Caco-2 (cell line): ENCODE measurements around the gene HABP2. TPM values are rescaled to one million over a fixed set of nuclear protein-coding genes. Genes with fewer than 3 reads are reported as not detected.

Experiments used
- BruUV-seq: library from RNA; stranded (reverse); fragments of 400-500 nt; replicated peaks from 2 replicates; lab custom pipeline; 2021; lab: Mats Ljungman, UMichigan
- CTCF ChIA-PET: fragments of 300-600 bp; sonication (Branson Sonifier 250); formaldehyde crosslinking; loops from one replicate; lab custom pipeline; 2022; ENCODE audit warnings: antibody characterized with exemption; lab: Charles Lee
- POLR2A ChIA-PET: fragments of 300-600 bp; sonication (Branson Sonifier 250); formaldehyde crosslinking; loops from one replicate; lab custom pipeline; 2022; ENCODE audit warnings: antibody characterized with exemption; lab: Charles Lee
- DNase-seq, 2 experiments: peaks; one replicate each; pipeline versions ENCODE4 v3.0.0 to v3.0.0-alpha.2; 2020 to 2022
- H3K27me3 ChIP-seq: replicated peaks from 2 replicates; pipeline ENCODE4 v1.6.0; 2011; ENCODE audit warnings: low read length; ENCODE audit not compliant: control insufficient read depth, insufficient read depth
- H3K36me3 ChIP-seq: 2 replicates; pipeline ENCODE4 v1.5.1; 2011; ENCODE audit warnings: low read length; ENCODE audit not compliant: control insufficient read depth, insufficient read depth
- H3K4me1 ChIP-seq: fragments of 250-450 bp; sonication (Bioruptor Pico); 2 replicates; pipeline ENCODE4 v1.5.1; 2020; ENCODE audit warnings: mild to moderate bottlenecking
- H3K4me3 ChIP-seq: 2 replicates; pipeline ENCODE4 v1.5.1; 2011; ENCODE audit warnings: low read depth, mild to moderate bottlenecking, control low read depth, low read length
- H3K9me3 ChIP-seq: fragments of 250-450 bp; sonication (Bioruptor Pico); 2 replicates; pipeline ENCODE4 v1.5.1; 2020; ENCODE audit warnings: mild to moderate bottlenecking, moderate library complexity
- H3K27ac Mint-ChIP-seq: one replicate; pipeline ENCODE4 v1.8.0; 2022; ENCODE audit warnings: mixed read lengths; ENCODE audit not compliant: unreplicated experiment
- H3K27me3 Mint-ChIP-seq: one replicate; pipeline ENCODE4 v1.8.0; 2022; ENCODE audit warnings: mixed read lengths; ENCODE audit not compliant: insufficient read depth, unreplicated experiment
- H3K36me3 Mint-ChIP-seq: one replicate; pipeline ENCODE4 v1.8.0; 2022; ENCODE audit warnings: mild to moderate bottlenecking, mixed read lengths; ENCODE audit not compliant: insufficient read depth, unreplicated experiment
- H3K4me1 Mint-ChIP-seq: one replicate; pipeline ENCODE4 v1.8.0; 2022; ENCODE audit warnings: low read depth, mixed read lengths; ENCODE audit not compliant: unreplicated experiment
- H3K4me3 Mint-ChIP-seq: one replicate; pipeline ENCODE4 v1.8.0; 2022; ENCODE audit warnings: mild to moderate bottlenecking, moderate library complexity, mixed read lengths; ENCODE audit not compliant: unreplicated experiment
- H3K9me3 Mint-ChIP-seq: one replicate; pipeline ENCODE4 v1.8.0; 2022; ENCODE audit warnings: mixed read lengths; ENCODE audit not compliant: unreplicated experiment
- CTCF ChIP-seq, 2 experiments: fragments of 200-600 bp in 1 of 2; IDR thresholded peaks; 1 replicate in 1 of 2; 2 replicates in 1 of 2; pipeline versions ENCODE4 v1.5.1 to v1.8.0; 2011 to 2022; ENCODE audit warnings: antibody characterized with exemption in 1 of 2, control low read depth in 1 of 2, inconsistent platforms in 1 of 2, low read depth in 1 of 2, low read length in 1 of 2, mild to moderate bottlenecking in 1 of 2, moderate library complexity in 1 of 2; ENCODE audit not compliant: insufficient read depth in 1 of 2, severe bottlenecking in 1 of 2, unreplicated experiment in 1 of 2
- intact Hi-C: fragments of 100-400 bp; cut with micrococcal nuclease; formaldehyde crosslinking; loops from one replicate; pipeline ENCODE4 v1.10.0; 2022; ENCODE audit not compliant: unreplicated experiment
- total RNA-seq: library from RNA; stranded (reverse); gene quantifications from 2 replicates; pipeline ENCODE4 v1.2.3, GENCODE V29; 2022

Gene HABP2
- total RNA-seq, 1 experiment from 2014 or later = 21.0 TPM

DNA sequence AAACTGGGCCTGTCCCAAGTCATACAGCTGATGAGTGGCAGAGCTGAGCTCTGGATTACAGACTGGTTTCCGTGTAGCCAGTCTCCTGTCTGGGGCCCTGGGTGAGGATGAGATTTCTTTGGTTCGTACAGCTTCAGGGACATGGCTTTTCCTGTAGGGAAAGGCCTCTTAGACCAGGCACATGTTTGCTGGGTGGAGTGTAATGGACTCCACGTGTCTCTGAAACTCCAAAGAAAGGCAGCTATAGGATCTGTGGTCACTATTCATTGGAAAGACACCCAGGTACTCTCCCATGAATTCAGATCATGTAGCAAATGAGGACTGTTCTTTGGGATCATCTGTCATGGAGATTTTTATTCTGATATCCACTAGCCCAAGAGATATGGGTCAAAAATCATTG, 2.4 kb downstream of the HABP2 start:
- no peak for TF ChIP-seq CTCF (IDR thresholded peaks at IDR 0.05; ENCODE audit: insufficient read depth in 1 of 2, low read depth in 1 of 2, low read length in 1 of 2, severe bottlenecking in 1 of 2, unreplicated experiment in 1 of 2)
- no peak for DNase-seq
- Mint-ChIP-seq H3K9me3 (peaks cover 10% of the 10 kb centered on the region), H3K27me3 (no peaks in the 10 kb centered on the region), H3K4me3 (peak overlapping the region; percentile 65), H3K36me3 (peaks cover 4% of the 10 kb centered on the region), H3K4me1 (peaks cover 62% of the 10 kb centered on the region), H3K27ac (peak overlapping the region; percentile 99)
- CTCF ChIA-PET = interaction anchor here (0.7 to 1.1 kb wide), 5 partner anchors 8 to 556 kb away, joined by 3 read pairs; no protein-coding TSS in a partner anchor
- POLR2A ChIA-PET = no interaction called here
- no peak overlapping the region for H3K4me3 ChIP-seq
- H3K27me3 ChIP-seq = no peaks in the 10 kb centered on the region
- intact Hi-C loops = loop anchor here (1.0 kb wide), 1 partner anchor 14 kb away; no protein-coding TSS in a partner anchor
- BruUV-seq = TSS peak; percentile 68
- H3K4me1 ChIP-seq = peaks cover 84% of the 10 kb centered on the region
- H3K9me3 ChIP-seq = no peaks in the 10 kb centered on the region
- no peaks in the 10 kb centered on the region; the same call in 1 of the 2 replicates for H3K36me3 ChIP-seq

- no peaks in the 10 kb centered on the region for H3K27me3 Mint-ChIP-seq
- peak overlapping the region; percentile 65 for H3K4me3 Mint-ChIP-seq
- Histone ChIP-seq H3K4me3 (no peak overlapping the region), H3K9me3 (no peaks in the 10 kb centered on the region), H3K36me3 (no peaks in the 10 kb centered on the region; the same call in 1 of the 2 replicates), H3K27me3 (no peaks in the 10 kb centered on the region), H3K4me1 (peaks cover 84% of the 10 kb centered on the region)
- peaks cover 7% of the 10 kb centered on the region for H3K36me3 Mint-ChIP-seq
- peaks cover 62% of the 10 kb centered on the region for H3K4me1 Mint-ChIP-seq
- intact Hi-C loops = loop anchor here (1.0 kb wide), 1 partner anchor 14 kb away; no protein-coding TSS in a partner anchor
- BruUV-seq = no TSS peak
- TF ChIP-seq CTCF (IDR thresholded peaks at IDR 0.05; ENCODE audit: insufficient read depth in 1 of 2, low read depth in 1 of 2, low read length in 1 of 2, severe bottlenecking in 1 of 2, unreplicated experiment in 1 of 2) = no peak
- POLR2A ChIA-PET = no interaction called here
- peak; percentile 81 to 89 for DNase-seq
- peak overlapping the region; percentile 99 for H3K27ac Mint-ChIP-seq
- CTCF ChIA-PET = interaction anchor here (0.9 to 1.0 kb wide), 3 partner anchors 8 to 171 kb away, joined by 3 read pairs; no protein-coding TSS in a partner anchor
- H3K9me3 Mint-ChIP-seq = peaks cover 5% of the 10 kb centered on the region
Observed at GRCh38 chr10:113555751-113556150, 2.9 kb downstream of the HABP2 start.

DNA sequence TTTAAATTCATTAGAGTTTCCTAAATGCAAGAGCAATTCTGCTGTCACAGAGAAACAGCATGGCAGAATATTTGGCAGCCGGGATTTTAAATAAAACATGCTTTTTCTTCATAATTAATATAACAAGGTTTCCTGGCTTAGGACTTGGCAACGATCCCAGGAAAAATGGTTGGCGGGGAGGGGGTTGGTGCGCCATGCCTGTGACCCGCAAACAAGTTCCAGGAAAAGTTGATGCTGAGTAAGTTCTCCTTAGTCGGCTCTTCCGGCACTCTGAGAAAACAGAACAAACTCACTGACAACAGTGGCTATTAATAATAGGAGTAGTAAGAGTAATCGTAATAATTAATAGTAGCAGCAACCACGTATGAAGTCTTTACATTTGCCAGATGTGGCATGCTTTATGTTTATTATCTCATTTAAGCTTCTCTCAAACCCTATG, 4.6 kb downstream of the HABP2 start:
- H3K4me1 Mint-ChIP-seq = peaks cover 62% of the 10 kb centered on the region
- intact Hi-C loops = no loop called here
- no peaks in the 10 kb centered on the region for H3K9me3 ChIP-seq
- H3K36me3 Mint-ChIP-seq = peaks cover 7% of the 10 kb centered on the region
- no peak for DNase-seq
- H3K27me3 ChIP-seq = no peaks in the 10 kb centered on the region
- no peaks in the 10 kb centered on the region for H3K9me3 Mint-ChIP-seq
- peak overlapping the region; percentile 67 for H3K27ac Mint-ChIP-seq
- ChIA-PET POLR2A (no interaction called here), CTCF (interaction anchor here (0.6 kb wide), 1 partner anchor 105 kb away, joined by 4 read pairs; no protein-coding TSS in a partner anchor)
- no peak overlapping the region for H3K4me3 ChIP-seq
- no peaks in the 10 kb centered on the region for H3K27me3 Mint-ChIP-seq
- no TSS peak for BruUV-seq
- H3K4me1 ChIP-seq = peaks cover 87% of the 10 kb centered on the region
- H3K36me3 ChIP-seq = no peaks in the 10 kb centered on the region; the same call in 1 of the 2 replicates
- no peak overlapping the region for H3K4me3 Mint-ChIP-seq
- TF ChIP-seq CTCF (IDR thresholded peaks at IDR 0.05; ENCODE audit: insufficient read depth in 1 of 2, low read depth in 1 of 2, low read length in 1 of 2, severe bottlenecking in 1 of 2, unreplicated experiment in 1 of 2) = no peak
